ENCODE measurements around the gene PCP2. TPM values are rescaled to one million over a fixed set of nuclear protein-coding genes. Genes with fewer than 3 reads are reported as not detected.

Gene PCP2
- total RNA-seq, 4 donors from 2014 or later, result 4.1 to 14.2 TPM; not detected in 2

DNA sequence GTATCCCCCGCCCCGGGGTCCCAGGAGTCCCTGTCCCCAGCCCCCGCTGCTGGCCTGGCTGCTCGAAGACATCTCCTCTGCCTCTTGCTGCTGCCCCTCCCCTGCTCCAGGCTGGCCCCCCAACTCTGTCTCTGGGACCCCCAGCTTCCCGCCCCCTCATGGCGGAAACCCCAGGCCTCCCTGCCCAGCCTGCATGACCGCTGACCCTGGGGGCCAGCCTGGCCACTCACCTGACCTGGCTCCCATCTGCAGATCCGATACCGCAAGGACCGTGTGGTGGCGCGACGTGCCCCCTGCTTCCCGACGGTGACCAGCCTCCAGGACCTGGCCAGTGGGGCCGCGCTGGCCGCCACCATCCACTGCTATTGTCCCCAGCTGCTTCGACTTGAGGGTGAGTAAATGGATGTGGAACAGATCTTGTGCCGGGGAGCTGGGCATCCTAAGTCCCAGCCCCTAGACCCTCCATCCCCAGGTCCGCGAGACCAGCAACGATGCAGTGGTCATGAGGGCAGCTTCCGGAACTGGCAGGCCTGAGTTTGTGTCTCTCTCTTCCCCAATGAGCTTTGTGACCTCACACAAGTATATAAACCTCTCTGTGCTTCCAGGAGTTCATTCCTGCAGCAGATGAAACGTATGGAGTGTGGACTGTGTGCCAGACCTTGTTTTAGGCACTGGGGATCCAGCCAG lies 25.5 kb downstream of the PCP2 start:
- in situ Hi-C loops (cut with MboI; ENCODE audit: low pct_ligation_motif_present in 1 of 4, low pct_unique_long_range_greater_than_20kb in 1 of 4, low sequenced_read_pairs in 3 of 4) (no loop called here), intact Hi-C loops (cut with DNase I; ENCODE audit: low total_unique reads) (loop anchor here (1.0 kb wide), 1 partner anchor 15 kb away; no protein-coding TSS in a partner anchor)
- 90% methylated on average over 25 of the region's 25 CpGs; no CpG with 5 or more reads in 1 of the 2 donors for WGBS, 2 donors (ENCODE audit: low coverage in 1 of 2)
- H3K4me3 ChIP-seq, result no peak overlapping the region
- H3K9me3 ChIP-seq, result no peaks in the 10 kb centered on the region
- no peak for DNase-seq
- no peaks in the 10 kb centered on the region for H3K27me3 ChIP-seq
- TF ChIP-seq, protein P1, sequence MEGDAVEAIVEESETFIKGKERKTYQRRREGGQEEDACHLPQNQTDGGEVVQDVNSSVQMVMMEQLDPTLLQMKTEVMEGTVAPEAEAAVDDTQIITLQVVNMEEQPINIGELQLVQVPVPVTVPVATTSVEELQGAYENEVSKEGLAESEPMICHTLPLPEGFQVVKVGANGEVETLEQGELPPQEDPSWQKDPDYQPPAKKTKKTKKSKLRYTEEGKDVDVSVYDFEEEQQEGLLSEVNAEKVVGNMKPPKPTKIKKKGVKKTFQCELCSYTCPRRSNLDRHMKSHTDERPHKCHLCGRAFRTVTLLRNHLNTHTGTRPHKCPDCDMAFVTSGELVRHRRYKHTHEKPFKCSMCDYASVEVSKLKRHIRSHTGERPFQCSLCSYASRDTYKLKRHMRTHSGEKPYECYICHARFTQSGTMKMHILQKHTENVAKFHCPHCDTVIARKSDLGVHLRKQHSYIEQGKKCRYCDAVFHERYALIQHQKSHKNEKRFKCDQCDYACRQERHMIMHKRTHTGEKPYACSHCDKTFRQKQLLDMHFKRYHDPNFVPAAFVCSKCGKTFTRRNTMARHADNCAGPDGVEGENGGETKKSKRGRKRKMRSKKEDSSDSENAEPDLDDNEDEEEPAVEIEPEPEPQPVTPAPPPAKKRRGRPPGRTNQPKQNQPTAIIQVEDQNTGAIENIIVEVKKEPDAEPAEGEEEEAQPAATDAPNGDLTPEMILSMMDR (IDR thresholded peaks at IDR 0.05), result no peak
- TF ChIP-seq EP300 (IDR thresholded peaks at IDR 0.05; ENCODE audit: low read depth) (no peak), POLR2AphosphoS5 (IDR thresholded peaks at IDR 0.05) (no peak), POLR2A (IDR thresholded peaks at IDR 0.05) (no peak)
- H3K36me3 ChIP-seq, result no peaks in the 10 kb centered on the region
- no peak overlapping the region for H3K27ac ChIP-seq
- no peaks in the 10 kb centered on the region for H3K4me1 ChIP-seq

DNA sequence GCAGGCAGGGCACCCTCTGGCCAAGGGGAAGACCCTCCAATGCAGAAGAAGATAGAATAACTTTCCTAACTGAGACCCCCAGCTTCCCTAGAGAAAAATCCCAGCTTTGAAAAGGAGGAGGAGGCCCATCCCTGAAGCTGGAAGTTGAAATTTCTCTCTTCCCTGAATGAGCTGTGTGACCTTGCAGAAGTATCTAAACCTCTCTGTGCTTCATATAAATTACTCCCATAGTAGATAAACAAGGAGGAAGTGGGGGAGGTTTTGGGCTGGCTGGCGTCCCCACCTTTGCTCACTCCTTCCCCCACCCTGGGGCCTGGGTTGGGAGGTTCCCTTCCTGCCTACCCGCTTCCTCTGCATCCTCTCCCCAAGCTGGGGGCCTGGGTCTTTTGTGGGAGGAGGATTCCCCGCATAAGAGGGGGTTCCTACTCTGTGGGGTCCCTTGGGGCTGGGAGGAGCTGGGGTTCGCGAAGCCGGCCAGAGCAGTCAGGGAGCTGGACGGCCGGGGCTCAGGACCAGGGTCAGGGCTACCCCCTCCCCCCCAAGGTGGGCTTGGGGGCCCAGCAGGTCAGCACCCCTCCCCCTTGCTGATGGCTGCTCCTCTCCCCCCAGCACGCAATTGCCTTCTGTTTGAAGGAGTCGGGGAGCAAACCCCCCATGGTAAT lies 26.2 kb downstream of the PCP2 start:
- Histone ChIP-seq H3K4me1 (no peaks in the 10 kb centered on the region), H3K27me3 (peaks cover 3% of the 10 kb centered on the region), H3K27ac (no peak overlapping the region), H3K4me3 (no peak overlapping the region), H3K36me3 (no peaks in the 10 kb centered on the region), H3K9me3 (no peaks in the 10 kb centered on the region)
- WGBS, 2 donors (ENCODE audit: low coverage in 1 of 2), result 80 to 84% methylated on average over 2 to 10 of the region's 10 CpGs
- no peak for DNase-seq
- in situ Hi-C loops (cut with MboI; ENCODE audit: low pct_ligation_motif_present in 1 of 4, low pct_unique_long_range_greater_than_20kb in 1 of 4, low sequenced_read_pairs in 3 of 4), result no loop called here
- TF ChIP-seq POLR2A (IDR thresholded peaks at IDR 0.05), result no peak
- no peak for TF ChIP-seq POLR2AphosphoS5 (IDR thresholded peaks at IDR 0.05)
- TF ChIP-seq, protein P1 (IDR thresholded peaks at IDR 0.05), result no peak
- no peak for TF ChIP-seq EP300 (IDR thresholded peaks at IDR 0.05; ENCODE audit: low read depth)
- intact Hi-C loops (cut with DNase I; ENCODE audit: low total_unique reads), result loop anchor here (1.0 kb wide), 1 partner anchor 14 kb away; no protein-coding TSS in a partner anchor

DNA sequence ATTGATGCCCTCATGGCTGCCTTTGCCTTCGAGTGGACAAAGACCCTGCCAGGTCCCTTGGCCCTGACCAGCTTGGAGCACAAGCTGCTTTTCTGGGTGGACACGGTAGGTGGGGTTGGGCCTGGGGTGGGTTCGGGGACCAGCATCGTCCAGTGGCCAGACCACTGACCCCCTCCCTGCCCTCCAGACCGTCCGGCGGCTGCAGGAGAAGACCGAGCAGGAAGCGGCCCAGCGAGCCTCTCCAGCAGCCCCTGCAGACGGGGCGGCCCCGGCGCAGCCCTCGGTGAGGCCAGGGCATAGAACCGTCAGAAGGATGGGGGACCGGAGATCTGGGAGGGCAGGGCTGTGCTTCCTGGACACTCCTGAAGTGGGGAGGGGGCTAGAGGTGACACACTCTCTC lies 27.2 kb downstream of the PCP2 start:
- Histone ChIP-seq H3K27ac (no peak overlapping the region), H3K36me3 (no peaks in the 10 kb centered on the region), H3K4me3 (no peak overlapping the region), H3K4me1 (no peaks in the 10 kb centered on the region), H3K9me3 (no peaks in the 10 kb centered on the region), H3K27me3 (peaks cover 11% of the 10 kb centered on the region)
- intact Hi-C loops (cut with DNase I; ENCODE audit: low total_unique reads), result no loop called here
- TF ChIP-seq EP300 (IDR thresholded peaks at IDR 0.05; ENCODE audit: low read depth), result no peak
- TF ChIP-seq, protein P1 (IDR thresholded peaks at IDR 0.05), result no peak
- TF ChIP-seq POLR2A (IDR thresholded peaks at IDR 0.05), result no peak
- no peak for TF ChIP-seq POLR2AphosphoS5 (IDR thresholded peaks at IDR 0.05)
- 85% methylated on average over 17 of the region's 17 CpGs; no CpG with 5 or more reads in 1 of the 2 donors for WGBS, 2 donors (ENCODE audit: low coverage in 1 of 2)
- no peak for DNase-seq
- in situ Hi-C loops (cut with MboI; ENCODE audit: low pct_ligation_motif_present in 1 of 4, low pct_unique_long_range_greater_than_20kb in 1 of 4, low sequenced_read_pairs in 3 of 4), result no loop called here

DNA sequence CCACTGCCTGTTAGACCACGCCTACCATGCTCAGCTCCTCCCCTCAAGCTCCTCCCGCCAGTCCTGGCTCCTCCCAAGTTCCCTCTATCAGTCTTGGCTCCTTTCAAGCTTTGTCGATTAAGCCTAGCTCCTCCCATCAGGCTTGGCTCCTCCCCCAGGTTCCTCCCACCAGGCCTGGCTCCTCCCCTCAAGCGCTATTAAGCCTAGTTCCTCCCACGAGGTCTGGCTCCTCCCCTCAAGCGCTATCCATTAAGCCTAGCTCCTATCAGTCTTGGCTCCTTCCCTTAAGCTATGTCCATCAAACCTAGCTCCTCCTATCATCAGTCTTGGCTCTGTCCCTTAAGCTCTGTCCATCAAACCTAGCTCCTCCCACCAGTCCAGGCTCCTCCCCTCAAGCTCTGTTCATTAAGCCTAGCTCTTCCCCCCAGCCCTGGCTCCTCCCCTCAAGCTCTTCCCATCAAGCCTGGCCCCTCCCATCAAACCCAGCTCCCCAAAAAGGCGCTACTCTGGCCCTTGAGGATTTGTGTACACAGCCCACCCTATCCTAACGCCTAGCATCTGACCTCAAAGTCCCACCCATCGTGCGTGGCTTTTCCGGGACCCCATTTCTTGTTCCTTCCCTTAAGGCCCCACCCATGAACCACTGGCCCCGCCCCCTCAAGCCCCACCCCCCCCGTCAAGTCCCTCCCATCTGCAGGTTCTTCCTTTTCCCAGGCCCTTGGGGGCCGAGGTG lies 27.9 kb downstream of the PCP2 start:
- H3K4me1 ChIP-seq, result no peaks in the 10 kb centered on the region
- no peak for DNase-seq
- no peaks in the 10 kb centered on the region for H3K9me3 ChIP-seq
- no peak overlapping the region for H3K27ac ChIP-seq
- no peaks in the 10 kb centered on the region for H3K36me3 ChIP-seq
- intact Hi-C loops (cut with DNase I; ENCODE audit: low total_unique reads), result no loop called here
- in situ Hi-C loops (cut with MboI; ENCODE audit: low pct_ligation_motif_present in 1 of 4, low pct_unique_long_range_greater_than_20kb in 1 of 4, low sequenced_read_pairs in 3 of 4), result no loop called here
- 60 to 80% methylated on average over 6 to 14 of the region's 14 CpGs for WGBS, 2 donors (ENCODE audit: low coverage in 1 of 2)
- TF ChIP-seq, protein P1 (IDR thresholded peaks at IDR 0.05), result no peak
- no peak for TF ChIP-seq EP300 (IDR thresholded peaks at IDR 0.05; ENCODE audit: low read depth)
- TF ChIP-seq POLR2AphosphoS5 (IDR thresholded peaks at IDR 0.05), result no peak
- no peak for TF ChIP-seq POLR2A (IDR thresholded peaks at IDR 0.05)
- H3K27me3 ChIP-seq, result peaks cover 11% of the 10 kb centered on the region
- no peak overlapping the region for H3K4me3 ChIP-seq

Measured in transverse colon (tissue), 4 donors.